Measurements from ENCODE around the gene NOXA1.

The NOXA1 gene

DNA sequence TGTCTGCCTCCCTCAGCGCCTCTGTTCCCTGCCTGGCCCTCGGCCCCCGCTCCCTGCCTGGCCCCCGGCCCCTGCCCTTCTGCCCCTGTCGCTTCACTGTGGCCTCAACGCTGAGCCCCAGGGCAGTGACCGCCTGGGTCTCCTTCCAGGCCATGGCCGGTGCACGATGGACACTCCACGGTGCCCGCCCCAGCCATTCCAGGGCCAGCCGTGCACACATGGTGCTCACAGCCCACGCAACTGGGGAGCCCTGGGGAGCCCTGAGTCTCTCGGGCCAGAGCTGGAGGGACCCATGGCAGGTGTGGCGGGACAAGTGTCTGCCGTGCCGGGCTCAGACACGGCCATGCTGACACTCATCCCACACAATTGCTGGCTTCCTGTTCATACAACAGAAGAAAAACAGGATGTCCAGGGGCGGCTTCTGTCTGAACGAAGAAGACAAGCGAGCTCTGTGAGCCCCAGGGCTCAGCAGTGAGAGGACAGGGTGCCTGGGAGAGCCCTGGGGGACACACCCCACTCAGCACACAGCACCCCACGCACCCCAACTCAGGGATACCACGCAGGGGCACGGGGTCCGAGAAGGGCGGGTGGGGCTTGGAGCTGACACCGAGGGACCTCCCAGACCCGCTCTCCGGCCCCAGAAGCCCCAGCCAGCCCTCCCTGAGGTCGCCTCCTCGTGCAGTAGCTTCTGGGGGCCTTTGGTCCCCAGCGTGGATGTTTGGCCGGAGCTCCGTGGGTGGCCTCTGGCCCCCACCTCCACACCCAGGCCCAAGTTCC, 35.9 kb upstream of the NOXA1 start:
- in situ Hi-C loops (cut with MboI; ENCODE audit: low sequenced_read_pairs) = no loop called here

DNA sequence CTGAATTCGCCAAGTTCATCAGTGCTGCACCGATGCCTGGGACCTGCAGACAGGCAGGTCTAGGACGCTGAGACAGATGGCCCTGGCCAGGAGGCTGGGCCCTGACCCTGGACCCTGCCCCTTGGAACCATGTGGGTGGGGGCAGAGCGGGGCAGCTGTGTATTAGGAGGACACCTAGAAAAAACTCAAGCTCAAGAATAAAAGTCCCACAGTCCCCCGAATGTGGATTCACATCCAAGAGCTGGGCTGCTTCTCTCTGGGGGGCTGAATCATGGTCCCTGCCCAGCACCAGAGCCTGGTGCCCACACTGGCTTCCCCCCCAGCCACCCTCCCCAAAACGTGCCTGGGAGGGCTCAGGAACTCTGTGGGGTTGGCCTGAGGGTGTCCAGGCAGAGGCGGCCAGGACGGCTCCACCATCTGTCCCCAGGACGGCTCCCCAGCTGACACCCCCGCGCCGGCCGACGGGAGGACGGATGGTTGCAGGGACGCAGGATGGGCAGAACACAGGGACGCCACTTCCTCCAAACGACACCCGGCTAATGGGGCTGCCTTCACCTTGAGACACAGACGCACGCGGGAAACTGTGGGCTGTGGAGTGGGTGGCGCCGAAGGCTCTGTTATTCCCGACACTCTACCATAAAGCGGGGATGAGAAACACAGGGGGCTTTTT, 35.2 kb upstream of the NOXA1 start:
- in situ Hi-C loops (cut with MboI; ENCODE audit: low sequenced_read_pairs) = no loop called here

DNA sequence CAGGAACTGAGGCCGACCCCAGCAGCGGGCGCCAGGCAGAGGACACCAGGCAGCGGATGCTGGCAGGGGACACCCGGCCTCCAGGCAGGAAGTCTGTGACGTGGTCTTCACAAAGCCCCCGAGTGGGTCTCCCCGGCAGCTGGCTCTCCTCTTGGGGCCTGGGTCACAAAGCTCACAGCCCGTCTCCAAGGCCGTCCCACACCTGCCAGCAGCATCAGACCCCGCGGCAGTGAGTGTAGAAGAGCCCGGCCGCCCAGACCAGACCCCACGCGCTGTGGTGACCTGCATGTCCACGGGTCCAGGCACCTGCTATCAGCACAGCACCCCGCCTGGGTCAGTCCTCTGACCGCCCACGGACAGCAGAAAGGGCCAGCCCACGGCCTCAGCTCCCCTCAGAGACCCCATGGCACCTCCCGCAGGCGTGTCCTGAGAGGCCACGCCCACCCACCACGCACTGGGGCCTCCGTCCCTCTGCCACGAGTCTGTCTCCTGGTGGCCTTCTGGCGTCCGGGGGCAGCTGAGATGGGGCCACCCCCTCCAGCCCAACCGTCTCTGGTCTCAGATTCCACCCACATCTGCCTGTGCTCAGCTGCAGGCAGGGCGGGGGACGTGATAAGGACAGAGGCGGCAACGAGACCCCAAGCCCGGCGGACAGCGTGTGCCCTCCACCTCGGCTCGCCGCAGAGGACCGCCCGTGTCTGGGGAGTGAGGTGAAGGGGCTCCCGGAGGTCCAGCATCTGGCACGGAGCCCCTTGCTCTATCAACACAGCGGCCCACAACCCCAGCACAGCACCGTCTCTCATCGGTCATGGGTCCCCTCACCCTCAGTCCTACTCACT, 34.4 kb upstream of the NOXA1 start:
- in situ Hi-C loops (cut with MboI; ENCODE audit: low sequenced_read_pairs) = no loop called here

DNA sequence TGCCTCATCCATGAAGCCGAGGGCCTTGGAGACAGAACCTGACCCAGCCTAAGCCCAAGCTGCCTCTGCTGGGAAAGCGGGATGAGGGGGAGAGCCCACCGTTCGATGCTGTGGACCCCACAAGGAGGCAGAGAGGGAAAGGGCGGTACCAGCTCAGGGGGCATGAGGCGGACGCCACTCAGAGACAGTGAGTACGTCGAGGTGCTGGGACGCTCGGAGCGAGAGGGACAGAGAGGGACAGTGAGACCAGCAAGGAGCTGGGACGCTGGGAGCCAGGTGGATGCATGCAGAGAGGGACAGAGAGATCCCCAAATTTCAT, 33.8 kb upstream of the NOXA1 start:
- in situ Hi-C loops (cut with MboI; ENCODE audit: low sequenced_read_pairs) = no loop called here

DNA sequence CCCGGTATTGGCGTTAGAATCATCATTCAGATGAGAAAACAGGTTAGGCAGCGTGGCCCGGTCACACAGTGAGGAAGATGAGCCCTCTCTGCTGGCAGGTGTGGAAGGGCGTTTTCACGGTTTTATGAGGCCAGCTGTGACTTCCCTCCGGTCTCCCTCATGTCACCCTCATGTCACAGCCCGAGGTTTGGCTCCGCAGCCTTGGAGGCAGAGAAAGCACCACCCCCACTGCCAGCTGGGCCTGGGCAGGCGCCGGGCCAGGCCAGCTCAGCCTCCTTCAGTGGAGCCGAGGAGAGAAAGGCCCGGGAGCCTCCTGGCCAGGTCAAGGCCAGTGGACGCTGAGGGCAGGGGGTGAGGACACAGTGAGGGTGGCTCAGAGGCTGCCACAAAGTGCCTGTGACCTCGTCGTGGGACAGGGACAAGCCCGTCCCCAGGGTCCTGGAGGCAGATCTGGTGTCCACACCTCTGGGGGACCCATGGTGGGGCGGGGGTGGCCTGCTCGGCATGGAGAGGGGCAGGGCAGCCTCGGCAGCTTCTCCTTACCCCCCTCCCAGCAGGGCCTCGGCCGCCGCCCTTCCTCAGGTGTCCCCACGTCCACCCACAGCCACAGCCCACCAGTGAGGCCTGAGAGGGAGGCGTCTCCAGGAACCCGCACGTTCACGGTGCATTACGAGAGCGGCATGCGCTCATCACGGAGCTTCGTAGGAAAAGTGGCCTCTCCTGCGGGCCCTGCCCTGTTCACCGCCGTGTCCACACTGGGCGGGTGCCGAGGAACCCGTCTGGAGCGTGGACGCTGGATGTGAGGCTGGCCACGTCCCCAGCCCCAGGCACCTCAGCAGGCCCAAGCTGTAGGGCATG, 32.4 kb upstream of the NOXA1 start:
- in situ Hi-C loops (cut with MboI; ENCODE audit: low sequenced_read_pairs) = no loop called here

DNA sequence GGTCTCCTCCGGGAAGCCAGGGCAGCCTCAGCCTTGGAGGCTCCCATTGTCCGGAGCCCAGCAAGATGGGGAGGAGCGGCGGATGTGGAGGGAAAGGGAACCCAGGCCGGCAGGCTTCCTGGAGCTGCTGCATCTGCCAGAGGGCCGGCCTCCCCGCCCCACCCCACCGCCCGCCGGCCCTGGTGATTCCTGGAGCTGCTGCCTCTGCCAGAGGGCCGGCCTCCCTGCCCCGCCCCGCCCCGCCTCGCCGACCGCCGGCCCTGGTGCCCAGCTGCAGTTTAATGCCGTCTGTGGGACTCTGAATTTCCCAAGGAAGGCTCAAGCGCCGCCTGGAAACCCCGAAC, 31.8 kb upstream of the NOXA1 start:
- in situ Hi-C loops (cut with MboI; ENCODE audit: low sequenced_read_pairs) = no loop called here

DNA sequence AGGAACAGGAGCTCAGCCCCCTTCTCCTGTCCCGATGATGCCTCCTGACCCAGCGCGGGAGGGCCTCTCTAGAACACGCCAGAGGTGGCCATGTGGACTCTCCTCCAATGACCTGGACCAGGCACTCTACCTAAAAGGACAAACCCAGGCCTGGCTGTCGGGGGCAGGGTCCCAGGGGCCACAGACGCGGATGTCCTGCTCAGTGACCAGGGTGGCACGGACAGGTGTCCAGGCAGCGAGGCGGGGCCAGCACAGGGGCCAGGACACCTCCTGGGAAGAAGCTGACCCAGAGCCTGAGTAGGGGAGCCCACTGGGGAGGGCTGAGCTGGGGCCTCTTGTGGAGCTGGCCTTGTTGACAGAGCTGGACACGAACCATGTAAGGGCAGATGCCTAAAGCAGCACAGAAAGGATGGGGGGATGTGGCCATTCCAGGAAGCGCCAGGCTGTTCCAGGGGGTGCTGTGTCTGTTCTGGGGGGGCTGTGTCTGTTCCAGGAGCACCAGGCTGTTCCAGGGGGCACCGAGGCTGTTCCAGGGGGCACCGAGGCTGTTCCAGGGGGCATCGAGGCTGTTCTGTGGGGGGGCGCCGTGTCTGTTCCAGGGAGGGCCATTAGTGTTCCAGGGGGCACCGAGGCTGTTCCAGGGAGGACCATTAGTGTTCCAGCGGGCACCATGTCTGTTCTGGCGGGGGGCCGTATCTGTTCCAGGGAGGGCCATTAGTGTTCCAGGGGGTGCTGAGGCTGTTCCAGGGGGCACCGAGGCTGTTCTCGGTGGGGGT, 30.8 kb upstream of the NOXA1 start:
- in situ Hi-C loops (cut with MboI; ENCODE audit: low sequenced_read_pairs) = no loop called here

DNA sequence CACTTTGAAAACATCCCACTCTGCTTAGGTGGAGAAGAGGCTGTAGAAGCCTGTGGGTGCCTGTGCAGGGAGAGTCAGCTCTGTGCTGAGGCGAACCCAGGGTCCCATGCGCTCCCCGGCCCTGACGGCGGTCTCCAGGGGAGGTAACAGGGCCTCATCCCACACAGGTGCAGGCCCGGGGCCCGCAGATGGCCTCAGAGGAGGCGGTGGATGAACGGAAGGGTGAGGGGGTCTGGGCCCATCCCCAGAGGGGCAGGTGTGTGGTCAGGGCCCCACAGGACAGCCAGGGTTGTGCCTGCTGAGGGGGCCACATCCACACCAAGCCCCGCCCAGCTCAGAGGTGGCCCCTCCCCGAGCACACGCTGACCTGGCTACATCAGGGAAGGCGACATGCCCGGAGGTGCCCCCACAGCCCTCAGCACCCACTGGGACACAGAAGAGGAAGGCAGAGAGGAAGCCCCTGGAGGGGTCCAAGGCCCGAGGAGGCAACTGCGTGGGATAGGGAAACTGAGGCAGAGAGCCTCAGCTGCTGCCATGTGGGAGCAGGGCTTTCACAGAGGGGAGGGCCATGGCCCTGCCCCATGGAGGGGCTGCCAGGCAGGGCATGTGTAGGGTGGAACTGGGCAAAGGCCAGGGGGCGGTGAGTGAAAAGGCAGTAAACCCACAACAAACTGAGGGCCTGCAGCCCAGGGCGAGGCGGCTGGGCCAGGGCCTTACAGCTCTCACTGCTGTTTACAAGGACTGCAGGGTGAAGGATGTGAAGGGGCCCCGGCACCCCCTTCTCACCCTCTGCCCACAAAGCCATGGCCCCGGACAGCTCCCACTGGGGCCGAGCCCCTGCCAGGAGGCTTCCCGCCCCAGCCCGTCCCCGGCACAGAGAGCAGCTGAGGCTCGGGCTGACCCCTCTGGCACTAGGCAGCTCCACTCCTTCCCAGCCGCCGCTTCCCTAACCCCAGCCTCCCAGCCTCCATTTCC, 29.7 kb upstream of the NOXA1 start:
- in situ Hi-C loops (cut with MboI; ENCODE audit: low sequenced_read_pairs) = no loop called here

DNA sequence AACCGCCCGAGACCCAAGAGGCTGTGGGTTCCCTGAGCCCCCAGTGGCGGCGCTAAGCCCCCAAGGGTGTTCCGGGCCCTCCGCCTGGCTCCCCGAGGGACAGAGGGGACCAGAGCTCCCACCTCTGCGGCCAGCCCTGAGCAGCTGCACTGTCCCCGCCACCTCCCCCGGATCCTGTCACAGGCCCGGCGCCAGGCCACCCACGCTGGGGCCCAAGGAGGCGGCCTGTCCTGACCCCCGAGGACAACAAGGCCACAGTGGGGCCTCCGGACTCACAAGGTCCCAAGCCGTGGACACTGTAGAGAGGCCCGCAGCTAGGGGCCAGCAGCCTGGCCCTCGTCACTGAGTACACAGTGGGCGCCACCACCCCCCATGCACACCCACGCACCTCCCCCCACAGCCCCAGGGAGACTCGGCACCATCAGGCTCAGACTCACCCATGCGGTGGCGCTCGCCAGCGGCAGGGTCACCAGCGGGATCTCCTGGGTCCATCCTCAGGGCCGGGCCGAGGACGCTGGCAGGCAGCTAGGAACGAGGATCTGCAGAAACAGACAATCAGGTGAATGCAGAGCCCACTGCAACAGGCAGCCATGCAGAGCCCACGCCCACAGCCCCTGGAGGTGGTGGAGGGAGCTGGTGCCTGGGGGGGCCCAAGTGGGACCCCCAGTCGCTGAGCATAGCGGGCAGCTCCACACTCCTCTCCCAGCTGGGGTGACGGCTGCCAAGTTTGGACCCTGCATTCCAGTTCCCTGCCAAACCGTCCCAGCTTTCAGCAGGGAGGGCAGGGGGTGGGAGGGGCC, 28.1 kb upstream of the NOXA1 start:
- in situ Hi-C loops (cut with MboI; ENCODE audit: low sequenced_read_pairs) = no loop called here

DNA sequence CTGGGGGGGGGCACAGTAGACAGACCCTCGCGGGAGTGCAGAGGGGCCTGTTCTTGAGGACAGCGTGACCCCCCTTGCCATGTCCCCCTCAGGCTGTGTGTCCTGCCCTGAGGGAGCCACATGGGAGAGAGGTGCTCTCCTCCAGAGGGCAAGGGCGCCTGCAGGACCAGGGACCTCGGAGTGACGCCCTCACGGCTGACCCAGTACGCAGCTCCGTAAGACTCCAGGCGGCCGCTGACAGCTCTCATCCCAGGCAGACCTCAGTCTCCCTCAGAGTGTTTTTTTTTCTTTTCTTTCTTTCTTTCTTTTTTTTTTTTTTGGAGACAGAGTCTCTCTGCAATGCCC, 27.6 kb upstream of the NOXA1 start:
- in situ Hi-C loops (cut with MboI; ENCODE audit: low sequenced_read_pairs) = no loop called here

DNA sequence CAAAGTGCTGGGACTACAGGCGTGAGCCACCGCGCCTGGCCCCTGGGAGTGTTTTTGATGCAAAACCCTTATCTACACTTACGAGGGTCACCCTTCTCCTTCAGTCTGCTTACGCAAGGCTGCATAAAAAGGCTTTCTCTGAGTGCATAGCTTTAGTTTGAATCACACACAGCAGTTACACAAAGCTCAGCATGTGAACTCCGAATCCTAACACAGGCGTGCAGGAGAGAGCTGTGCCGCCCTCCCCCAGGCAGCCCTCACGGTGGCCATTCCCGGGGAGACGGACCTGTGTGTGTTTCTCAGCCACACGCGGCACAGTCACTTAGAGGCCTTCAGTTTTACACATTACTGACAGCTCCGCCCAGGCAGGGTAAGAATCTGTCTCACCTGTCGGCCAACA, 27.0 kb upstream of the NOXA1 start:
- in situ Hi-C loops (cut with MboI; ENCODE audit: low sequenced_read_pairs) = no loop called here

DNA sequence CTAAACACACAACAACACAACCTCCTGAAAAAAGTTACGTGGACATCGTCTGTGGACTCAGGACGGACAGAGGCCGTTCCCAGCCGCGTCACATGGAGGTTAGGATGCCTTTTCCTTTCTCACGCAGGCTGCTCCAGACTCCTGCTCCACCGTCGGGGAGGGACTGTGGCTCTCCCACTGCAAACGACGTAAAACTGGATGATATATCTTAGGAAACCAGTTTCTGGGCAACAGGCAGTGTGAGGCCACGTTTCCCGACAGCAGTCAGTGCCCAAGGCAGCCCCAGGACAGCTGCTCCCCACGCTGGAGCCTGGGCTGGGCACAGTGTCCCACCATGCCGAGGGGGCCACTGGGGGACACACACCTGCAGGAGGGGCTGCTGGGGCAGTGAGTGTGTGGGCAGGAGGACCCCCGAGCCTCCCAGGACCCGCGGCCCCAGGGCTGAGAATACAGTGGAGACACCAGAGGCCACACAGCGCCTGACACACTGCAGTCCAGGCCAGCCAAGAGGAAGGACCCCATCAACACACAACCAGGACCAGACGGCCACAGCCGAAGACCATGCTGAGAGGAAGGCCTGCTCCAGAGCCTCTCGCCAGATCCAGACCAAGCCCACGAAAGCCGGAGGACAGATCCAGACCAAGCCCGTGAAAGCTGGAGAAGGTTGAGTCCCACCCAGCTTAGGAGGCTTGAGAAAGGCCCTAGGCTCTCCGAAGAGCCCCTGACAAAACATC, 26.4 kb upstream of the NOXA1 start:
- in situ Hi-C loops (cut with MboI; ENCODE audit: low sequenced_read_pairs) = no loop called here

DNA sequence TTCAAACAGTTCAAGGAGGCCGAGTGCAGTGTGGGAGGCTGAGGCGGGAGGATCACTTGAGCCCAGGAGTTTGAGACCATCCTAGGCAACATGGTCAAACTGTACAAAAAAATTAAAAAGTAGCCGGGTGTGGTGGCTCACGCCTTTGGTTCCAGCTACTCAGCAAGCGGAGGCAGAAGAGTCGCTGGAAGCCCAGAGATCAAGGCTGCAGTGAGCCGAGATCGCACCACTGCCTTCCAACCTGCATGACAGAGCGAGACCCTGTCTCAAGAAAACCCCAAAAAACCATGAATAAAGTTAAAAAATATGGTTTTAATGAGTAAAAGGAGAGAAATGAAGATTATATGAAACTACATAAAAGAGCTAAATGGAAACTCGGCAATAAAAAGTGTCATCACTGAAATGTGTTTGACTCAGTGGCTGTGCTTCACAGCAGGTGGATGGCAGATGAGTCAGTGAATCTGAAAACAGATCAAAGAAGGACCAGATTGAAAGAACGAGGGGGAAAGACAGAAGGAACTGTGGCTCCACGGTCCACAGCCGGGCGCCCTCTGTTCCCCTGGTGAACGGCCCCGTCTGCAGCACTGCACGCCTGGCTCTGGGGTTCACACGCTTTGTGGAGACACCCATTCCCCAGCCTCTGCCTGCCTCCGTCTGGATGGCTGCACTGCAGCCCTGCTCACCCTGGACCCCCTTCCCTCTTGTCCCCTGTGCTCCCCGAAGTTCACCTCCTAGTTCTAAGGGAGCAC, 25.3 kb upstream of the NOXA1 start:
- in situ Hi-C loops (cut with MboI; ENCODE audit: low sequenced_read_pairs) = no loop called here

DNA sequence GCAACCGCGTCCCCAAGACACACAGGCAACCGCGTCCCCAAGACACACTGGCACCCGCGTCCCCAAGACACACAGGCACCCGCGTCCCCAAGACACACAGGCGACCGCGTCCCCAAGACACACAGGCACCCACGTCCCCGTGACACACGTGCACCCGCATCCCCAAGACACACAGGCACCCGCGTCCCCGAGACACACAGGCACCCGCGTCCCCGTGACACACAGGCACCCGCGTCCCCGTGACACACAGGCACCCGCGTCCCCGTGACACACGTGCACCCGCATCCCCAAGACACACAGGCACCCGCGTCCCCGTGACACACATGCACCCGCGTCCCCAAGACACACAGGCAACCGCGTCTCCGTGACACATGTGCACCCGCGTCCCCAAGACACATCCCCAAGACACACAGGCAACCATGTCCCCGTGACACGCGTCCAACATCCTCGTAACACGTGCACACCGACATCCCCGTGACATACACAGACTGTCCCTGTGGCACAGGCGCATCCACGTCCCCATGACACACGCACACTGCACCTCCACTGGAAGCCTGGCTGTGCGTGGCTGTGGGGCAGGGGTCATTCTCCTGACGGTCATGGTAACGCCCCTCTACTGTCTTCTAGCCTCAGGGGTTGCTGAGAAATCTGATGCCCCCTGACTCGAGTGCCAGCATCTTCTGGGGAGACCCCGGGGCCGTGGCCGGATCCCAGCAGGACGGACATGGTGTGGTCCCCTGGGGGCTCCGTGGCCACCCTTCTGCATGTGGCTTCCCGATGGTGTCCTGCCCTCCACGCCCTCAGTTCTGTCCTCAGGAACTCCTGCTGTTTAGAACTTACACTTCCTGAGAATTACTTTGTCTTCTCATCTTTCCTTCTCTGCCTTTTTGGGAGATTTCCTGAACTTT, 24.4 kb upstream of the NOXA1 start:
- in situ Hi-C loops (cut with MboI; ENCODE audit: low sequenced_read_pairs) = no loop called here

DNA sequence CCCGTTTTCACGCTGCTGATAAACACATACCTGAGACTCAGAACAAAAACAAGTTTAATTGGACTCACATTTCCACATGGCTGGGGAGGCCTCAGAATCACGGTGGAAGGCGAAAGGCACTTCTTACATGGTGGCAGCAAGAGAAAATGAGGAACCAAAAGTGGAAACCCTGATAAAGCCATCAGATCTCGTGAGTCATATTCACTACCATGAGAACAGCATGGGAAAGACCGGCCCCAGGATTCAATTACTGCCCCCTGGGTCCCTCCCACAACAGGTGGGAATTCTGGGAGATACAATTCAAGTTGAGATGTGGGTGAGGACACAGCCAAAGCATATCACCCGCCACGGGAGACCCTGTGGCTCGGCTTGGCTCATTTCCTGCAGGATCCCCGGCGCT, 20.4 kb upstream of the NOXA1 start:
- in situ Hi-C loops (cut with MboI; ENCODE audit: low sequenced_read_pairs) = no loop called here

DNA sequence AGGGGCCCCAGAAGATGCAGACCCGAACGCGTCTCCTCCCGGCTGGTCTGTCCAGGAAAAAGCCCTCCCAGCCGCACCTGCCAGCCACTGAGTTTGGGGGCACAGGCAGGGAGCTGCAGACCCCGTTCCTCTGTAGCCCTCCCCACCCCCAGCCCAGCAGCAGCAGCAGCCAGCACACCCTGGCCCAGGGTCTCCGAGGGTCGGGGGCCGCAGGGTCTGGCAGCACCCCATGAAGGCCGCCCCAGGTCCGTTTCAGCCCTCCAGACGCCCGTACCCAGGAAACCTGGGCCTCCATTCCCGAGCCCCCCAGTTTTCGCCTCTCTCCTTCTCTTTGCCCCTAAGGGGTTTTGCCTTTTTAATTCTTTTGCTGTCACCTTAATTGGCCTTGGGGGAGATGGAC, 19.9 kb upstream of the NOXA1 start:
- in situ Hi-C loops (cut with MboI; ENCODE audit: low sequenced_read_pairs) = no loop called here

All from hTERT RPE-1 (cell line).